Vagina (tissue), 2 donors: ENCODE measurements around the gene JADE2.
A peak's percentile ranks its signal among the peaks of the same experiment; 100 is the strongest.

Experiments
- CTCF ChIP-seq, 3 experiments: fragments of 450-650 bp in 2 of 3; fragments of 200-600 bp in 1 of 3; sonication (generic) in 1 of 3; IDR thresholded peaks; one replicate each; pipeline ENCODE4 v1.5.1; 2017 to 2019; ENCODE audit warnings: antibody characterized with exemption in 3 of 3, mild to moderate bottlenecking in 2 of 3, moderate library complexity in 2 of 3
- POLR2A ChIP-seq, 2 donors: fragments of 450-650 bp; IDR thresholded peaks; one replicate each; pipeline ENCODE4 v1.6.1; 2017; ENCODE audit warnings: antibody characterized with exemption in 2 of 2, mild to moderate bottlenecking in 2 of 2, moderate library complexity in 2 of 2
- POLR2AphosphoS5 ChIP-seq, 2 donors: sonication (generic); formaldehyde crosslinking; IDR thresholded peaks; one replicate each; pipeline ENCODE4 v1.9.0; 2017; ENCODE audit warnings: antibody characterized with exemption in 2 of 2, mild to moderate bottlenecking in 2 of 2, low read depth in 1 of 2; ENCODE audit not compliant: insufficient read depth in 1 of 2

- no peak for TF ChIP-seq POLR2A (IDR thresholded peaks at IDR 0.05)
- peak in 1 of 3 experiments; percentile 6 for TF ChIP-seq CTCF (IDR thresholded peaks at IDR 0.05)
- TF ChIP-seq POLR2AphosphoS5 (IDR thresholded peaks at IDR 0.05; ENCODE audit: insufficient read depth in 1 of 2, low read depth in 1 of 2) = peak in 1 of 2 donors; percentile 20
These were observed 1.8 kb upstream of the JADE2 start for GRCh38 chr5:134523543-134524271.
